Skeletal muscle tissue (tissue), 4 donors: ENCODE data around the gene PTPRK. TPM values are rescaled to one million over a fixed set of nuclear protein-coding genes. Genes with fewer than 3 reads are reported as not detected.

Source experiments
- H3K27ac ChIP-seq: one replicate; pipeline ENCODE4 v1.7.0; 2013; ENCODE audit warnings: mild to moderate bottlenecking, low read depth, low read length, inconsistent platforms
- H3K27me3 ChIP-seq, 3 donors: one replicate each; pipeline ENCODE4 v1.7.0; 2013; ENCODE audit warnings: low read length in 3 of 3; ENCODE audit not compliant: control insufficient read depth in 3 of 3, insufficient read depth in 3 of 3
- H3K36me3 ChIP-seq, 3 donors: one replicate each; pipeline ENCODE4 v1.7.0; 2013; ENCODE audit warnings: low read length in 3 of 3; ENCODE audit not compliant: control insufficient read depth in 3 of 3, insufficient read depth in 3 of 3
- H3K4me1 ChIP-seq, 3 donors: one replicate each; pipeline ENCODE4 v1.7.0; 2013; ENCODE audit warnings: low read length in 3 of 3, mild to moderate bottlenecking in 3 of 3; ENCODE audit not compliant: control insufficient read depth in 3 of 3, insufficient read depth in 3 of 3
- H3K4me3 ChIP-seq, 3 donors: one replicate each; pipeline ENCODE4 v1.7.0; 2013; ENCODE audit warnings: low read length in 3 of 3
- H3K9ac ChIP-seq, 3 donors: one replicate each; pipeline ENCODE4 v1.7.0; 2013; ENCODE audit warnings: low read length in 3 of 3, mild to moderate bottlenecking in 3 of 3, moderate library complexity in 2 of 3, low read depth in 1 of 3
- H3K9me3 ChIP-seq, 3 donors: one replicate each; pipeline ENCODE4 v1.7.0; 2013; ENCODE audit warnings: low read length in 3 of 3; ENCODE audit not compliant: control insufficient read depth in 3 of 3
- total RNA-seq: library from RNA; depleted of rRNA; stranded (reverse); fragments of >200 nt; gene quantifications from one replicate; pipeline ENCODE4 v1.2.3, GENCODE V29; 2014
- donor health status: Osteomylitis.

Gene PTPRK
- 37.1 TPM for total RNA-seq

DNA sequence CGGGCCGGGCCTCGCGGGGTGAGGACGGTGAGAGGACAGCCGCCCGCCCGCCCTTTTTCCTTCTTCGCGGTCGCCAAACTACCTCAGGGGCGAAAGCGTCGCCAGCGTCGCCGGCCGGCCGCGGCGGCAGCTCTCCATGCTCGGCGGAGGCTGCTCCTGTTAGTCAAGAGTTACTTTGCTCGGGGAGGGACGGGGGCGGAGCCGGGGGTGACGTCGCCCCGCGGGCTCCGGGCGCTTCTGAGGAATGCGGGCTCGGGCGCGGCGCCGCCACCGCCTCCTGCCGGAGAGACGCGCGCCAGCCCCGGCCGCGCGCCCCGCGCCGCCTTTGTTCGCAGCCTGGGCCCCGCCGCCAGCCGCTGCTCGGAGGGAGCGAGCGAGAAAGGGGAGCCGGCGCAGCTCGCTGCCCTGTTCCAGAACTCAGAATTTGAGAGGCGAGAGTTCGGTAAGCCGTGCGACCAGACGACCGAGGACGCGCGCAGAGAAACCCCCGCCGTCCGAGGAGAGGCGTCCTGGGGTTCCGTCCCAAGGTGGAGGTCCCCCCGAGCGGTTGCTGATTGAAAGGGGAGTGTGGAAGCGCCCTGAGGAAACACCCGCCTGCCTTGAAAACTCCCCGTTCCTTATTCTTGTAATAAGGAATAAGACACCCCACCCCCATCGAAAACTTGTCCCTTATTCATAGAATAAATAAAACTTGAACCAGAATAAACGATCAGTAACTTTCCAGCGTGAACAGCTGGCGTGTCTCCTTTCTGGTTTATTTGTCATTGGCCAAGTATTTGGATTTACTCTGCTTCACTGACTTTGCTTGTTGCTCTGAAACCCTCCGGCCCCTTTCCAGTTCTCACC, at the start of gene PTPRK:
Gene PTPRK, minus strand, starts transcription at position 164 of the 846 bp plus-strand sequence. CDS start 241 bp downstream, outside the sequence.
- peak within 1 kb of the TSS; percentile 92 to 93 (median 93) for H3K9ac ChIP-seq
- H3K27me3 ChIP-seq, result no peaks in the 10 kb centered on the region
- peak within 1 kb of the TSS; percentile 77 to 92 (median 92) for H3K4me3 ChIP-seq
- H3K27ac ChIP-seq, result peak within 1 kb of the TSS; percentile 90
- peaks cover 7 to 20% (median 13%) of the 10 kb centered on the region in 3 donors for H3K4me1 ChIP-seq
- no peaks in the 10 kb centered on the region for H3K36me3 ChIP-seq
- H3K9me3 ChIP-seq, result no peaks in the 10 kb centered on the region

DNA sequence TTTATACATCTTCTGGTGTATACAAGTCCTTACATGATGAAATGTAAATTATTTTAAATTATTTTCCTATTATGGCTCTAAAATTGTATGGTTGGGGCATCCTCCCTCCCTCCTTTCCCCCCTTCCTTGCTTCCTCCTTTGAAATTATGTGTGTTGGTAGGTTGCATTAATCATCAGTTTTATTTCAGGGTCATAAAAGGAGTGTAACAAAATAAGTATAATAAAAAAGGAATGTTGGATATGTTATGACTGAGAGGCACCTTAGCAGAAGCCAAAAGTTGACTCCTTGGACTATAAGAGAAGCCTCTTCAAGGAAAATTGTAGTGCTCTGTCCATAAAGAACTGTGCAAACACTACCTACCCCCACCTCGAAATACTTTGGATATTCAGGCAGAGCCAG, 46.6 kb upstream of the PTPRK start:
- Histone ChIP-seq H3K9ac (no peak overlapping the region), H3K9me3 (no peaks in the 10 kb centered on the region), H3K27me3 (no peaks in the 10 kb centered on the region), H3K27ac (no peak overlapping the region), H3K4me3 (no peak overlapping the region), H3K36me3 (no peaks in the 10 kb centered on the region), H3K4me1 (no peaks in the 10 kb centered on the region)

GRCh38 chr6:128560966-128561365, 40.6 kb upstream of the PTPRK start:
- Histone ChIP-seq H3K4me1 (no peaks in the 10 kb centered on the region), H3K27ac (no peak overlapping the region), H3K36me3 (no peaks in the 10 kb centered on the region), H3K9me3 (no peaks in the 10 kb centered on the region), H3K27me3 (no peaks in the 10 kb centered on the region), H3K9ac (no peak overlapping the region), H3K4me3 (no peak overlapping the region)

- no peak overlapping the region for H3K4me3 ChIP-seq
- no peak overlapping the region for H3K9ac ChIP-seq
- no peaks in the 10 kb centered on the region for H3K36me3 ChIP-seq
- H3K27me3 ChIP-seq, result no peaks in the 10 kb centered on the region
- no peak overlapping the region for H3K27ac ChIP-seq
- no peaks in the 10 kb centered on the region for H3K4me1 ChIP-seq
- H3K9me3 ChIP-seq, result no peaks in the 10 kb centered on the region
These were observed 38.5 kb upstream of the PTPRK start for GRCh38 chr6:128558924-128559323.

GRCh38 chr6:128558021-128558420, 37.6 kb upstream of the PTPRK start:
- Histone ChIP-seq H3K9me3 (no peaks in the 10 kb centered on the region), H3K9ac (no peak overlapping the region), H3K36me3 (no peaks in the 10 kb centered on the region), H3K4me1 (no peaks in the 10 kb centered on the region), H3K4me3 (no peak overlapping the region), H3K27me3 (no peaks in the 10 kb centered on the region), H3K27ac (no peak overlapping the region)

DNA sequence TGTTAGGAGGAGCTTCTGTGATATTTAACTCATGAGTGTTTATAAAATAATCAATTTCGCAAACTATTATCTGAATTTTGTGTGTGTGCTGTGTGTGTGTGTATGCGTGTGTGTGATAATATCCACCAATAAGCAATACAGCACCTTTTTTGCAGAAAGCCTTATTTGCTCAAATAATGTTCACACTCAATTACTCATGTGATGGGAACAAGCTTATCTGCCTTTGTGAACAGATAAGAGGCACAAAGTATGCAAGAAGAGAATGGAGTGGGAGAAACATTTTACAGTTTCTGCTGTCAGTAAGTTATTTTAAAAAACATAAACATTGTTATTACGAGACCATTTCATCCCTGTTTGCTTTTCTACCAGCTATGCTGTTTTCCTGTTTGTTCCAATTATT, 36.7 kb upstream of the PTPRK start:
- H3K4me3 ChIP-seq, result no peak overlapping the region

GRCh38 chr6:128554302-128554701, 33.9 kb upstream of the PTPRK start:
- no peak overlapping the region for H3K4me3 ChIP-seq
- no peaks in the 10 kb centered on the region for H3K4me1 ChIP-seq
- no peaks in the 10 kb centered on the region for H3K27me3 ChIP-seq
- H3K9ac ChIP-seq, result no peak overlapping the region
- no peaks in the 10 kb centered on the region for H3K36me3 ChIP-seq
- H3K27ac ChIP-seq, result no peak overlapping the region
- no peaks in the 10 kb centered on the region for H3K9me3 ChIP-seq

More for the DNA sequence above, 36.7 kb upstream of the PTPRK start:
- H3K36me3 ChIP-seq, result no peaks in the 10 kb centered on the region
- H3K4me1 ChIP-seq, result no peaks in the 10 kb centered on the region
- no peak overlapping the region for H3K9ac ChIP-seq
- no peaks in the 10 kb centered on the region for H3K27me3 ChIP-seq
- H3K9me3 ChIP-seq, result no peaks in the 10 kb centered on the region
- H3K27ac ChIP-seq, result no peak overlapping the region

- Histone ChIP-seq H3K4me3 (no peak overlapping the region), H3K9ac (no peak overlapping the region), H3K27me3 (no peaks in the 10 kb centered on the region), H3K27ac (no peak overlapping the region), H3K4me1 (no peaks in the 10 kb centered on the region), H3K36me3 (no peaks in the 10 kb centered on the region), H3K9me3 (no peaks in the 10 kb centered on the region)
These were observed 20.9 kb upstream of the PTPRK start for GRCh38 chr6:128541261-128541660.

GRCh38 chr6:128538763-128539162, 18.4 kb upstream of the PTPRK start:
- Histone ChIP-seq H3K4me3 (no peak overlapping the region), H3K9ac (no peak overlapping the region), H3K4me1 (no peaks in the 10 kb centered on the region)

GRCh38 chr6:128532827-128533226, 12.4 kb upstream of the PTPRK start:
- H3K36me3 ChIP-seq, result no peaks in the 10 kb centered on the region

More at GRCh38 chr6:128538763-128539162, 18.4 kb upstream of the PTPRK start:
- no peaks in the 10 kb centered on the region for H3K27me3 ChIP-seq
- no peaks in the 10 kb centered on the region for H3K9me3 ChIP-seq
- no peaks in the 10 kb centered on the region for H3K36me3 ChIP-seq
- H3K27ac ChIP-seq, result no peak overlapping the region

More at GRCh38 chr6:128532827-128533226, 12.4 kb upstream of the PTPRK start:
- Histone ChIP-seq H3K27me3 (no peaks in the 10 kb centered on the region), H3K4me1 (no peaks in the 10 kb centered on the region), H3K4me3 (no peak overlapping the region), H3K27ac (no peak overlapping the region), H3K9ac (no peak overlapping the region), H3K9me3 (no peaks in the 10 kb centered on the region)
